Epithelial cell of esophagus (primary cell): Measurements from ENCODE around the gene MRPS26.

ENCODE experiments used
- DNase-seq: peaks from one replicate; pipeline ENCODE4 v3.0.0; 2010; ENCODE audit warnings: low read depth
- H3K4me3 ChIP-seq: 2 replicates; pipeline ENCODE4 v1.5.1; 2011; ENCODE audit warnings: mild to moderate bottlenecking, low read length, control low read depth
- CTCF ChIP-seq: IDR thresholded peaks from 2 replicates; pipeline ENCODE4 v1.5.1; 2011; ENCODE audit warnings: low read depth, mild to moderate bottlenecking, low read length, control low read depth, inconsistent platforms; ENCODE audit not compliant: insufficient read depth; ENCODE audit errors: missing control alignments

Gene MRPS26

GRCh38 chr20:3031524-3032147, 14.2 kb upstream of the MRPS26 start:
- TF ChIP-seq CTCF = no peak
- H3K4me3 ChIP-seq = no peak overlapping the region
- DNase-seq = no peak

GRCh38 chr20:3032624-3033023, 13.2 kb upstream of the MRPS26 start:
- no peak for TF ChIP-seq CTCF
- H3K4me3 ChIP-seq = no peak overlapping the region
- no peak for DNase-seq

- no peak for TF ChIP-seq CTCF
- H3K4me3 ChIP-seq = no peak overlapping the region
- DNase-seq = no peak
Observed at GRCh38 chr20:3037654-3038053, 8.2 kb upstream of the MRPS26 start.

GRCh38 chr20:3038454-3038853, 7.4 kb upstream of the MRPS26 start:
- TF ChIP-seq CTCF = no peak

GRCh38 chr20:3039426-3039825, 6.4 kb upstream of the MRPS26 start:
- TF ChIP-seq CTCF = no peak
- no peak overlapping the region for H3K4me3 ChIP-seq

More at GRCh38 chr20:3038454-3038853, 7.4 kb upstream of the MRPS26 start:
- no peak overlapping the region for H3K4me3 ChIP-seq
- DNase-seq = no peak

GRCh38 chr20:3040086-3040485, 5.8 kb upstream of the MRPS26 start:
- DNase-seq = no peak
- no peak overlapping the region for H3K4me3 ChIP-seq
- TF ChIP-seq CTCF = no peak

More at GRCh38 chr20:3039426-3039825, 6.4 kb upstream of the MRPS26 start:
- DNase-seq = no peak

- no peak for TF ChIP-seq CTCF
- no peak overlapping the region for H3K4me3 ChIP-seq
- DNase-seq = peak; percentile 14
Observed at GRCh38 chr20:3041854-3042409, 3.9 kb upstream of the MRPS26 start.
